ENCODE measurements around the gene CHI3L1. TPM values are rescaled to one million over a fixed set of nuclear protein-coding genes. Genes with fewer than 3 reads are reported as not detected.

Gene CHI3L1
- polyA plus RNA-seq, 1 of the 3 experiments (the other 2 are of a cell fraction): not detected

DNA sequence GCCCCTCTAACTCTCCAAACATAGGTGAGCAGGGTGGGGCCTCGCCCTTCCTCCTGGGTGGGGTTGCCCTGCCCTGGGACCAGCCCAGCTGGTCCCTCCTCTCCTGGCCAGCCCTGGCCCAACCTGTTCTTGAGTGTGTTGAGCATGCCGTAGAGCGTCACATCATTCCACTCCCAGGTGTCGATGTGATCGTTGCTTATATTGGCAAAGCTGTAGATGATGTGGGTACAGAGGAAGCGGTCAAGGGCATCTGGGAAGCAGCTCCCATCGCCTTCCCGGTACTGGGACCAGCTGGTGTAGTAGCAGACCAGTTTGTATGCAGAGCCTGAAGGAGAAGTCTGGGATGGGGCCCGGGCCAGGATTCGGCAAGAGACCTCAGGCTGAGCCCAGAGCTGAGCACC lies 1.4 kb downstream of the CHI3L1 start:
- no peaks in the 10 kb centered on the region for H3K9me2 ChIP-seq
- H3K4me1 ChIP-seq (ENCODE audit: control insufficient read depth in 1 of 2, insufficient read depth in 2 of 2, low read depth in 1 of 2, low read length in 1 of 2): peaks cover 0 to 23% of the 10 kb centered on the region in 2 experiments; a peak in 1 of 4 replicates
- TF ChIP-seq, protein P1, sequence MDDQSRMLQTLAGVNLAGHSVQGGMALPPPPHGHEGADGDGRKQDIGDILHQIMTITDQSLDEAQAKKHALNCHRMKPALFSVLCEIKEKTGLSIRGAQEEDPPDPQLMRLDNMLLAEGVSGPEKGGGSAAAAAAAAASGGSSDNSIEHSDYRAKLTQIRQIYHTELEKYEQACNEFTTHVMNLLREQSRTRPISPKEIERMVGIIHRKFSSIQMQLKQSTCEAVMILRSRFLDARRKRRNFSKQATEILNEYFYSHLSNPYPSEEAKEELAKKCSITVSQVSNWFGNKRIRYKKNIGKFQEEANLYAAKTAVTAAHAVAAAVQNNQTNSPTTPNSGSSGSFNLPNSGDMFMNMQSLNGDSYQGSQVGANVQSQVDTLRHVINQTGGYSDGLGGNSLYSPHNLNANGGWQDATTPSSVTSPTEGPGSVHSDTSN (IDR thresholded peaks at IDR 0.05): no peak
- TF ChIP-seq MEF2A (IDR thresholded peaks at IDR 0.05; ENCODE audit: borderline replicate concordance, low read depth) (no peak), EP300 (IDR thresholded peaks at IDR 0.05; ENCODE audit: borderline replicate concordance in 1 of 2, low read depth in 1 of 2, low read length in 1 of 2) (no peak), TAF1 (IDR thresholded peaks at IDR 0.05; ENCODE audit: borderline replicate concordance, low read depth, low read length) (no peak), GABPA (IDR thresholded peaks at IDR 0.05; ENCODE audit: low read depth) (no peak), EZH2phosphoT487 (IDR thresholded peaks at IDR 0.05; ENCODE audit: borderline replicate concordance, low read depth) (no peak), SMC3 (IDR thresholded peaks at IDR 0.05; ENCODE audit: low read depth, low read length) (no peak), MXI1 (IDR thresholded peaks at IDR 0.05; ENCODE audit: low read depth, low read length) (no peak), CHD2 (IDR thresholded peaks at IDR 0.05; ENCODE audit: low read length, partially characterized antibody) (no peak), RXRA (IDR thresholded peaks at IDR 0.05; ENCODE audit: borderline replicate concordance, low read depth) (no peak), NFIC (IDR thresholded peaks at IDR 0.05; ENCODE audit: borderline replicate concordance) (no peak)
- TF ChIP-seq, protein P2, sequence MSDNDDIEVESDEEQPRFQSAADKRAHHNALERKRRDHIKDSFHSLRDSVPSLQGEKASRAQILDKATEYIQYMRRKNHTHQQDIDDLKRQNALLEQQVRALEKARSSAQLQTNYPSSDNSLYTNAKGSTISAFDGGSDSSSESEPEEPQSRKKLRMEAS (IDR thresholded peaks at IDR 0.05; ENCODE audit: low read depth): no peak
- TF ChIP-seq, protein P3, sequence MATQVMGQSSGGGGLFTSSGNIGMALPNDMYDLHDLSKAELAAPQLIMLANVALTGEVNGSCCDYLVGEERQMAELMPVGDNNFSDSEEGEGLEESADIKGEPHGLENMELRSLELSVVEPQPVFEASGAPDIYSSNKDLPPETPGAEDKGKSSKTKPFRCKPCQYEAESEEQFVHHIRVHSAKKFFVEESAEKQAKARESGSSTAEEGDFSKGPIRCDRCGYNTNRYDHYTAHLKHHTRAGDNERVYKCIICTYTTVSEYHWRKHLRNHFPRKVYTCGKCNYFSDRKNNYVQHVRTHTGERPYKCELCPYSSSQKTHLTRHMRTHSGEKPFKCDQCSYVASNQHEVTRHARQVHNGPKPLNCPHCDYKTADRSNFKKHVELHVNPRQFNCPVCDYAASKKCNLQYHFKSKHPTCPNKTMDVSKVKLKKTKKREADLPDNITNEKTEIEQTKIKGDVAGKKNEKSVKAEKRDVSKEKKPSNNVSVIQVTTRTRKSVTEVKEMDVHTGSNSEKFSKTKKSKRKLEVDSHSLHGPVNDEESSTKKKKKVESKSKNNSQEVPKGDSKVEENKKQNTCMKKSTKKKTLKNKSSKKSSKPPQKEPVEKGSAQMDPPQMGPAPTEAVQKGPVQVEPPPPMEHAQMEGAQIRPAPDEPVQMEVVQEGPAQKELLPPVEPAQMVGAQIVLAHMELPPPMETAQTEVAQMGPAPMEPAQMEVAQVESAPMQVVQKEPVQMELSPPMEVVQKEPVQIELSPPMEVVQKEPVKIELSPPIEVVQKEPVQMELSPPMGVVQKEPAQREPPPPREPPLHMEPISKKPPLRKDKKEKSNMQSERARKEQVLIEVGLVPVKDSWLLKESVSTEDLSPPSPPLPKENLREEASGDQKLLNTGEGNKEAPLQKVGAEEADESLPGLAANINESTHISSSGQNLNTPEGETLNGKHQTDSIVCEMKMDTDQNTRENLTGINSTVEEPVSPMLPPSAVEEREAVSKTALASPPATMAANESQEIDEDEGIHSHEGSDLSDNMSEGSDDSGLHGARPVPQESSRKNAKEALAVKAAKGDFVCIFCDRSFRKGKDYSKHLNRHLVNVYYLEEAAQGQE (IDR thresholded peaks at IDR 0.05; ENCODE audit: low read depth, low read length): no peak
- TF ChIP-seq, protein P4, sequence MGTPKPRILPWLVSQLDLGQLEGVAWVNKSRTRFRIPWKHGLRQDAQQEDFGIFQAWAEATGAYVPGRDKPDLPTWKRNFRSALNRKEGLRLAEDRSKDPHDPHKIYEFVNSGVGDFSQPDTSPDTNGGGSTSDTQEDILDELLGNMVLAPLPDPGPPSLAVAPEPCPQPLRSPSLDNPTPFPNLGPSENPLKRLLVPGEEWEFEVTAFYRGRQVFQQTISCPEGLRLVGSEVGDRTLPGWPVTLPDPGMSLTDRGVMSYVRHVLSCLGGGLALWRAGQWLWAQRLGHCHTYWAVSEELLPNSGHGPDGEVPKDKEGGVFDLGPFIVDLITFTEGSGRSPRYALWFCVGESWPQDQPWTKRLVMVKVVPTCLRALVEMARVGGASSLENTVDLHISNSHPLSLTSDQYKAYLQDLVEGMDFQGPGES (IDR thresholded peaks at IDR 0.05; ENCODE audit: low read depth, low read length): no peak
- no peak overlapping the region for H3K4me3 ChIP-seq (ENCODE audit: low read depth in 2 of 2, low read length in 1 of 2)
- H3K4me2 ChIP-seq: no peak overlapping the region
- ChIA-PET CTCF (interaction anchor here (1.2 to 1.7 kb wide), 5 partner anchors 8 to 82 kb away, joined by 3 to 9 read pairs (median 4); no protein-coding TSS in a partner anchor), POLR2A (no interaction called here)
- no peak overlapping the region for H3K27ac ChIP-seq (ENCODE audit: low read depth in 2 of 2, low read length in 1 of 2)
- H3K9ac ChIP-seq: no peak overlapping the region
- no peaks in the 10 kb centered on the region for H4K20me1 ChIP-seq (ENCODE audit: insufficient read depth)
- H2AFZ ChIP-seq (ENCODE audit: low read depth): no peak overlapping the region
- H3K79me2 ChIP-seq (ENCODE audit: insufficient read depth): no peaks in the 10 kb centered on the region
- no peak for DNase-seq
- WGBS (ENCODE audit: low lambda C conversion rate): 90% methylated on average over 10 of the region's 10 CpGs
- H3K27me3 ChIP-seq (ENCODE audit: insufficient read depth): no peaks in the 10 kb centered on the region
- H3K36me3 ChIP-seq (replicated peaks in 1 of 2; ENCODE audit: control insufficient read depth in 1 of 2, insufficient read depth in 2 of 2, low read length in 1 of 2): no peaks in the 10 kb centered on the region
- no peaks in the 10 kb centered on the region for H3K9me3 ChIP-seq
- H3F3A ChIP-seq (replicated peaks; ENCODE audit: insufficient read depth): no peaks in the 10 kb centered on the region

Data from SK-N-SH (cell line).